Astrocyte of the cerebellum (primary cell): ENCODE results near the gene OR2AT4.
"Not testable (repeated sequence)": the region's sequence is repeated elsewhere in the genome, so short reads cannot be mapped to it uniquely, and the experiment has no call there.

Experiments used
- DNase-seq: peaks from one replicate; pipeline ENCODE4 v3.0.0-alpha.2; 2011; ENCODE audit warnings: low read depth
- H3K4me3 ChIP-seq: 2 replicates; pipeline ENCODE4 v1.5.1; 2011; ENCODE audit warnings: mild to moderate bottlenecking, low read depth, low read length, moderate library complexity
- CTCF ChIP-seq: IDR thresholded peaks from 2 replicates; pipeline ENCODE4 v1.5.1; 2012; ENCODE audit warnings: low read length, low read depth, moderate library complexity, mild to moderate bottlenecking; ENCODE audit errors: missing control alignments
- in situ Hi-C: cut with HindIII; loops from 2 replicates; pipeline ENCODE4 v1.10.0; 2017; ENCODE audit warnings: low sequenced_read_pairs

The OR2AT4 gene

GRCh38 chr11:75105462-75105925 lies 8.8 kb upstream of the OR2AT4 start:
- TF ChIP-seq CTCF = no peak
- in situ Hi-C loops = no loop called here
- no peak overlapping the region for H3K4me3 ChIP-seq
- no peak for DNase-seq

GRCh38 chr11:75103380-75104026 lies 6.8 kb upstream of the OR2AT4 start:
- DNase-seq = no peak
- TF ChIP-seq CTCF = no peak
- in situ Hi-C loops = no loop called here
- H3K4me3 ChIP-seq = no peak overlapping the region

GRCh38 chr11:75101424-75102128 lies 4.9 kb upstream of the OR2AT4 start:
- no peak for DNase-seq
- in situ Hi-C loops = no loop called here
- TF ChIP-seq CTCF = no peak
- H3K4me3 ChIP-seq = no peak overlapping the region

GRCh38 chr11:75100314-75100713 lies 3.6 kb upstream of the OR2AT4 start:
- H3K4me3 ChIP-seq = no peak overlapping the region
- DNase-seq = no peak
- in situ Hi-C loops = no loop called here
- no peak for TF ChIP-seq CTCF

- TF ChIP-seq CTCF = no peak
- DNase-seq = no peak
- no peak overlapping the region for H3K4me3 ChIP-seq
- in situ Hi-C loops = no loop called here
Observed at GRCh38 chr11:75099635-75100034, 3.0 kb upstream of the OR2AT4 start.

GRCh38 chr11:75098835-75099439 lies 2.3 kb upstream of the OR2AT4 start:
- DNase-seq, H3K4me3 ChIP-seq, in situ Hi-C loops: not testable (repeated sequence)

GRCh38 chr11:75098181-75098580 lies 1.5 kb upstream of the OR2AT4 start:
- in situ Hi-C loops, H3K4me3 ChIP-seq, DNase-seq: not testable (repeated sequence)
